ENCODE results near the gene SPATA31C1.

- no peak for TF ChIP-seq POLR2AphosphoS5 (IDR thresholded peaks at IDR 0.05)
- TF ChIP-seq POLR2A (IDR thresholded peaks at IDR 0.05): no peak
- TF ChIP-seq CTCF (IDR thresholded peaks at IDR 0.05): no peak
- TF ChIP-seq EP300 (IDR thresholded peaks at IDR 0.05): no peak
These were observed 41.1 kb upstream of the SPATA31C1 start for GRCh38 chr9:87876708-87877107.
